Retinal pigment epithelial cell (primary cell): ENCODE measurements around the gene PHACTR3.

Source experiments
- DNase-seq: peaks from one replicate; pipeline ENCODE4 v3.0.0-alpha.2; 2010; ENCODE audit warnings: low read depth
- H3K4me3 ChIP-seq: 2 replicates; pipeline ENCODE4 v1.5.1; 2011; ENCODE audit warnings: mild to moderate bottlenecking, low read length, control low read depth, moderate library complexity
- TF ChIP-seq, protein P1 (sequence below): conservative IDR thresholded peaks from 2 replicates; pipeline ENCODE4 v1.5.1; 2011; ENCODE audit warnings: low read depth, low read length, control low read depth, inconsistent platforms

PHACTR3 gene

GRCh38 chr20:59660471-59660870 lies 56.1 kb downstream of the PHACTR3 start:
- H3K4me3 ChIP-seq: no peak overlapping the region
- TF ChIP-seq, protein P1, sequence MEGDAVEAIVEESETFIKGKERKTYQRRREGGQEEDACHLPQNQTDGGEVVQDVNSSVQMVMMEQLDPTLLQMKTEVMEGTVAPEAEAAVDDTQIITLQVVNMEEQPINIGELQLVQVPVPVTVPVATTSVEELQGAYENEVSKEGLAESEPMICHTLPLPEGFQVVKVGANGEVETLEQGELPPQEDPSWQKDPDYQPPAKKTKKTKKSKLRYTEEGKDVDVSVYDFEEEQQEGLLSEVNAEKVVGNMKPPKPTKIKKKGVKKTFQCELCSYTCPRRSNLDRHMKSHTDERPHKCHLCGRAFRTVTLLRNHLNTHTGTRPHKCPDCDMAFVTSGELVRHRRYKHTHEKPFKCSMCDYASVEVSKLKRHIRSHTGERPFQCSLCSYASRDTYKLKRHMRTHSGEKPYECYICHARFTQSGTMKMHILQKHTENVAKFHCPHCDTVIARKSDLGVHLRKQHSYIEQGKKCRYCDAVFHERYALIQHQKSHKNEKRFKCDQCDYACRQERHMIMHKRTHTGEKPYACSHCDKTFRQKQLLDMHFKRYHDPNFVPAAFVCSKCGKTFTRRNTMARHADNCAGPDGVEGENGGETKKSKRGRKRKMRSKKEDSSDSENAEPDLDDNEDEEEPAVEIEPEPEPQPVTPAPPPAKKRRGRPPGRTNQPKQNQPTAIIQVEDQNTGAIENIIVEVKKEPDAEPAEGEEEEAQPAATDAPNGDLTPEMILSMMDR: no peak
- no peak for DNase-seq

DNA sequence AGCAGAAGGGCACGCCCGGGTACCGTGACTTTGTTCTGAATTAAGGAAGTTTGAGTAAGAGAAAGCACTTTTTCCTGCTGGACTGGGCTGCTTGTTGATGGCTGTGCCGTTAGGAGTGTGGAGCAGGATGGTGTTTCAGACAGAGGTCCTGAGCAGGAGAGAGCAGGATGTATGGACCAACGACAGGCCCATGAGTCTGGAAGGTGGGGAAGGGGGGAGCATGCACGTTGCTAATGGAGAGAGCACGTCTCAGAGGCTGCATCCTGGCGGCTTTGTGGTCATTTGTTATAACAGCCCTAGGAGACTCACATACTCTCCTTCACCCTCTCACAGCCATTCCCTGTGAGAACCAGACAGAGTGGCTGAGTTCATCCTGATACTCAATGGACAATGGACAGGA lies 56.8 kb downstream of the PHACTR3 start:
- no peak for DNase-seq
- H3K4me3 ChIP-seq: no peak overlapping the region
- TF ChIP-seq, protein P1: no peak

- TF ChIP-seq, protein P1: no peak
- H3K4me3 ChIP-seq: no peak overlapping the region
- no peak for DNase-seq
Observed at GRCh38 chr20:59661621-59662020, 57.3 kb downstream of the PHACTR3 start.

DNA sequence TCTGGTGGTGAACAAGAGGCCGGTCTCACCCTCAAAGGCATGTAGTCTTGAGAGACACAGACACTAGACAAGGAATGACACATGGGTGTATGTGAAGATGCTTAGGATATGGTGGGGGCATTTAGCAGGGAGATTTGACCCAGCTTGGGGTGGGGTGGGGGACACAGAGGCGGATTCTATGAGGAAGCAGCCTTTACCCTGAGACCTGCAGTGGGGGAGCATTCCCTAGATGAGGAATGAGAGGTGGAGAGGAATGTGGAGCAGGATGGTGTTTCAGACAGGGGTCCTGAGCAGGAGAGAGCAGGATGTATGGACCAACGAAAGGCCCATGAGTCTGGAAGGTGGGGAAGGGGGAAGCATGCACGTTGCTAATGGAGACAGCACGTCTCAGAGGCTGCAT lies 57.8 kb downstream of the PHACTR3 start:
- no peak for DNase-seq
- TF ChIP-seq, protein P1: no peak
- H3K4me3 ChIP-seq: no peak overlapping the region

- no peak overlapping the region for H3K4me3 ChIP-seq
- TF ChIP-seq, protein P1: no peak
- DNase-seq: no peak
Observed at GRCh38 chr20:59662856-59663512, 58.6 kb downstream of the PHACTR3 start.

DNA sequence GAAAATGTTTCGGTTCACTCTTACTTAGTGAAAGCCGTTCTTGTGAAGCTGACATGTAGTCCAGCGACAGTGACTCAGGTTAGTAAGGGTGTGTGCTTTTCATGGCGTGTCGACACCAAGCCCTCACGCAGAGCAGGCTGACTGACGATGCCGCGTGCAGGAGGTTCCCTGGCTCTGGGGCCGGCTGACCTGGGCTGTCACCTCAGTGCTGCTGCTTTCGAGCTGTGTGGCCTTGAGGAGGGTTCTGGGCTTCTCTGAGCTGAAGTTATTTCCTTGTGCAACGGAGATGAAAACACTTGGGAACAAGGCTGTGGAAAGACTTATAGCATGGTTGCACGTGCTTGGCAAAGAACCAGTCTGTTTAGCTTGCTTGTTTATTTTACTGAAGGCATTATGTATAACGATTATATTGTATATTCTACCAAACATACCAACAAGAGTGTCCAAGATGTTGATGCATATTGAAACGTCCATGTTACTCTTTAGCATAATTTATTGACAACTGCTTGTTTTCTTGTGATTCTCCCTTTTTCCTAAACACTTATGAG lies 59.2 kb downstream of the PHACTR3 start:
- DNase-seq: no peak
- TF ChIP-seq, protein P1: no peak
- no peak overlapping the region for H3K4me3 ChIP-seq

GRCh38 chr20:59664421-59664941 lies 60.1 kb downstream of the PHACTR3 start:
- no peak overlapping the region for H3K4me3 ChIP-seq
- TF ChIP-seq, protein P1: no peak
- DNase-seq: no peak
